HepG2 (cell line): ENCODE data around the gene NRG2. TPM values are rescaled to one million over a fixed set of nuclear protein-coding genes. Genes with fewer than 3 reads are reported as not detected.

Source experiments
- ATAC-seq: fragments of 200-7000 bp; cut with Tn5 transposase; 3 replicates; pipeline ENCODE4 v1.9.1; 2020; ENCODE audit warnings: mild to moderate bottlenecking, moderate library complexity
- BruUV-seq: library from RNA; stranded (reverse); fragments of 400-500 nt; replicated peaks from 2 replicates; lab custom pipeline; 2021; lab: Mats Ljungman, UMichigan
- CTCF ChIA-PET: fragments of 300-600 bp; formaldehyde crosslinking; extraction: SDS; loops from one replicate; lab custom pipeline; 2021; ENCODE audit warnings: low total read pairs, inconsistent platforms, low intra/inter-chr PET ratio; lab: Yijun Ruan, JAX
- POLR2A ChIA-PET: fragments of 350-600 bp; sonication (Branson Sonifier 250); formaldehyde crosslinking; loops from one replicate; lab custom pipeline; 2020; ENCODE audit warnings: antibody characterized with exemption, inconsistent platforms; lab: Yijun Ruan, JAX
- DNase-seq: peaks from one replicate; pipeline ENCODE4 v3.0.0-alpha.2; 2015; ENCODE audit warnings: low spot score
- FAIRE-seq: peaks from 3 replicates; lab custom pipeline; 2011; peaks lifted over from hg19 to GRCh38; lab: Jason Lieb, UNC
- H2AFZ ChIP-seq: one replicate; pipeline ENCODE4 v1.6.1; 2011; ENCODE audit warnings: low read length, inconsistent platforms
- H3K27ac ChIP-seq: fragments of 300-600 bp; 3 replicates; pipeline ENCODE4 v1.8.0; 2011; ENCODE audit warnings: mixed run types, mild to moderate bottlenecking, mixed read lengths, low read length, inconsistent platforms; ENCODE audit not compliant: insufficient read depth; ENCODE audit errors: extremely low read length
- H3K27me3 ChIP-seq, 2 experiments: fragments of 200-600 bp in 1 of 2; 2 replicates in 1 of 2; 3 replicates in 1 of 2; pipeline versions ENCODE4 v1.6.0 to v1.8.0; 2011; ENCODE audit warnings: low read length in 2 of 2, mild to moderate bottlenecking in 2 of 2, moderate library complexity in 2 of 2, inconsistent platforms in 1 of 2; ENCODE audit not compliant: insufficient read depth in 2 of 2, control insufficient read depth in 1 of 2
- H3K36me3 ChIP-seq, 2 experiments: fragments of 200-600 bp in 1 of 2; replicated peaks in 1 of 2; 2 replicates in 1 of 2; 3 replicates in 1 of 2; pipeline versions ENCODE4 v1.5.1 to v1.8.0; 2011; ENCODE audit warnings: low read length in 2 of 2, inconsistent platforms in 1 of 2; ENCODE audit not compliant: insufficient read depth in 2 of 2, control insufficient read depth in 1 of 2
- H3K4me1 ChIP-seq: 2 replicates; pipeline ENCODE4 v1.5.1; 2012; ENCODE audit warnings: low read length, inconsistent platforms; ENCODE audit not compliant: insufficient read depth
- H3K4me2 ChIP-seq: 2 replicates; pipeline ENCODE4 v1.6.0; 2011; ENCODE audit warnings: low read depth, low read length, inconsistent platforms
- H3K4me3 ChIP-seq, 3 experiments: fragments of 200-600 bp in 1 of 3; sonication (generic), shearing (Covaris generic) in 1 of 3; replicated peaks in 1 of 3; 2 replicates each; pipeline ENCODE4 v1.5.1; 2011 to 2016; ENCODE audit warnings: low read length in 3 of 3, inconsistent platforms in 2 of 3, low read depth in 2 of 3, mild to moderate bottlenecking in 2 of 3, control low read depth in 1 of 3, mixed read lengths in 1 of 3; ENCODE audit not compliant: insufficient read depth in 1 of 3
- H3K79me2 ChIP-seq: one replicate; pipeline ENCODE4 v1.6.1; 2011; ENCODE audit warnings: low read length, inconsistent platforms; ENCODE audit not compliant: insufficient read depth
- H3K9ac ChIP-seq: 2 replicates; pipeline ENCODE4 v1.6.0; 2011; ENCODE audit warnings: mild to moderate bottlenecking, low read depth, low read length, inconsistent platforms; ENCODE audit not compliant: insufficient read depth
- H3K9me3 ChIP-seq: 2 replicates; pipeline ENCODE4 v1.5.1; 2012; ENCODE audit warnings: mild to moderate bottlenecking, low read length
- H4K20me1 ChIP-seq: 2 replicates; pipeline ENCODE4 v1.6.0; 2011; ENCODE audit warnings: inconsistent platforms, mild to moderate bottlenecking, low read length, moderate library complexity; ENCODE audit not compliant: insufficient read depth
- FOSL1 ChIP-seq: sonication (generic); formaldehyde crosslinking; IDR thresholded peaks from 2 replicates; pipeline ENCODE4 v1.9.0; 2021; ENCODE audit warnings: missing genetic modification reagents, borderline replicate concordance
- MIER2 ChIP-seq: IDR thresholded peaks from 2 replicates; pipeline ENCODE4 v1.6.1; 2016; ENCODE audit warnings: missing biosample characterization, missing genetic modification reagents
- MLLT10 ChIP-seq: sonication (generic); formaldehyde crosslinking; IDR thresholded peaks from 2 replicates; pipeline ENCODE4 v1.4.0; 2020; ENCODE audit warnings: missing genetic modification reagents
- NR1H2 ChIP-seq: sonication (generic); formaldehyde crosslinking; IDR thresholded peaks from 2 replicates; pipeline ENCODE4 v1.8.1; 2022; ENCODE audit warnings: low read depth, missing genetic modification reagents, borderline replicate concordance
- TBX3 ChIP-seq: fragments of 450-650 bp; IDR thresholded peaks from 2 replicates; pipeline ENCODE4 v1.6.1; 2017; ENCODE audit warnings: antibody characterized with exemption, mild to moderate bottlenecking, inconsistent platforms, borderline replicate concordance
- TEAD2 ChIP-seq: sonication (generic); formaldehyde crosslinking; IDR thresholded peaks from 2 replicates; pipeline ENCODE4 v1.9.0; 2021; ENCODE audit warnings: missing genetic modification reagents
- TGIF2 ChIP-seq: IDR thresholded peaks from 2 replicates; pipeline ENCODE4 v1.6.1; 2016; ENCODE audit warnings: control low read depth, missing compliant biosample characterization
- TP53 ChIP-seq: sonication (generic); formaldehyde crosslinking; conservative IDR thresholded peaks from 2 replicates; pipeline ENCODE4 v1.4.0; 2020; ENCODE audit warnings: missing genetic modification reagents
- ZBTB38 ChIP-seq: sonication (generic); formaldehyde crosslinking; IDR thresholded peaks from 2 replicates; pipeline ENCODE4 v1.5.1; 2020; ENCODE audit warnings: mild to moderate bottlenecking, missing genetic modification reagents
- ZNF350 ChIP-seq: sonication (generic); formaldehyde crosslinking; IDR thresholded peaks from 2 replicates; pipeline ENCODE4 v1.4.0; 2020; ENCODE audit warnings: mild to moderate bottlenecking, low read depth, missing genetic modification reagents, borderline replicate concordance
- ZNF446 ChIP-seq: sonication (generic); formaldehyde crosslinking; IDR thresholded peaks from 2 replicates; pipeline ENCODE4 v1.5.0; 2020; ENCODE audit warnings: mild to moderate bottlenecking, missing genetic modification reagents
- ZNF567 ChIP-seq: sonication (generic); formaldehyde crosslinking; IDR thresholded peaks from 2 replicates; pipeline ENCODE4 v1.8.1; 2023; ENCODE audit warnings: mild to moderate bottlenecking, missing genetic modification reagents, borderline replicate concordance
- ZNF644 ChIP-seq: IDR thresholded peaks from 2 replicates; pipeline ENCODE4 v1.6.1; 2016; ENCODE audit warnings: low read depth
- ZNF720 ChIP-seq: sonication (generic); formaldehyde crosslinking; IDR thresholded peaks from 2 replicates; pipeline ENCODE4 v1.4.0; 2020; ENCODE audit warnings: missing genetic modification reagents
- ZNF724P ChIP-seq: sonication (generic); formaldehyde crosslinking; IDR thresholded peaks from 2 replicates; pipeline ENCODE4 v1.8.0; 2022; ENCODE audit warnings: missing genetic modification reagents, borderline replicate concordance
- WGBS: methylation state at CpG from one replicate; pipeline ENCODE4 v1.1.6; 2017; ENCODE audit warnings: low lambda C conversion rate; 5-methylcytosine and 5-hydroxymethylcytosine counted together
- in situ Hi-C: cut with HindIII; loops from 2 replicates; pipeline ENCODE4 v1.10.0; 2017; ENCODE audit warnings: low pct_unique_long_range_greater_than_20kb; ENCODE audit not compliant: extremely low pct_ligation_motif_present
- intact Hi-C: fragments of 100-400 bp; cut with micrococcal nuclease; formaldehyde crosslinking; loops from one replicate; pipeline ENCODE4 v1.10.0; 2022; ENCODE audit not compliant: unreplicated experiment
- polyA plus RNA-seq, 8 experiments: library from polyadenylated mRNA; depleted of rRNA in 3 of 8; stranded (reverse) in 7 of 8; unstranded in 1 of 8; fragments of >200 nt; fragmentation: Illumina TruSeq in 4 of 8; extraction: Trizol in 4 of 8; gene quantifications; 2 replicates each; pipeline versions ENCODE4 v1.2.1 to v1.2.3, GENCODE V29; 2011 to 2016; ENCODE audit warnings: low read depth in 4 of 8, missing spikeins in 1 of 8, mixed read lengths in 1 of 8; ENCODE audit not compliant: insufficient read depth in 1 of 8
- total RNA-seq, 5 experiments: library from RNA; depleted of rRNA; stranded (reverse); fragments of >200 nt; fragmentation: Illumina TruSeq; extraction: Trizol; gene quantifications; 2 replicates each; pipeline ENCODE4 v1.2.3, GENCODE V29; 2016; ENCODE audit warnings: low read depth in 1 of 5
- TF ChIP-seq, protein P1 (sequence below): sonication (generic); formaldehyde crosslinking; IDR thresholded peaks from 2 replicates; pipeline ENCODE4 v1.9.0; 2022; ENCODE audit warnings: missing genetic modification reagents, mild to moderate bottlenecking, borderline replicate concordance
- TF ChIP-seq, protein P2 (sequence below): sonication (generic); formaldehyde crosslinking; IDR thresholded peaks from 2 replicates; pipeline ENCODE4 v1.5.0; 2020; ENCODE audit warnings: mild to moderate bottlenecking, missing genetic modification reagents
- TF ChIP-seq, protein P3 (sequence below): fragments of 450-650 bp; IDR thresholded peaks from 2 replicates; pipeline ENCODE4 v1.6.1; 2017; ENCODE audit warnings: mild to moderate bottlenecking
- TF ChIP-seq, protein P4 (sequence below): sonication (generic); formaldehyde crosslinking; IDR thresholded peaks from 2 replicates; pipeline ENCODE4 v1.8.1; 2023; ENCODE audit warnings: missing genetic modification reagents, inconsistent platforms, borderline replicate concordance

The NRG2 gene
- total and polyA plus RNA-seq, 2 of the 13 experiments (the other 11 are each of a cell fraction or from before 2014, with no cell fraction given): not detected

DNA sequence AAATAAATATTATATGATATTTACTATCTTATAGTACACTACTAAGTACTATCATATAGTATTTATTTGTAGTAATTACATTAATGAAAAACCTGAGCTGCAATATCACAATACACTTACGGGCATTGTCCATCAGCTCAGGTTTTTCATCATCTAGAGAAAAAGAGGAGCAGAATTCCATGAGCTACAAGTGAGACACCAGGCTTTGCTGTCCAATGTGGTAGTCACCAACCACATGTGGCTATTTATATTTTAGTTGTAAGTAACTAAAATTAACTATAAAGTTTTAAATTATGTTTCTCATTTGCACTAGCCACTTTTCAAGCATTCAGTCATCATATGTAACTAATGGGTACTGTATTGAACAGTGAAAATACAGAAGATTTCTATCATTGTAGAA is 13.8 kb upstream of the NRG2 start (continued):
- TF ChIP-seq ZNF567 (no peak), ZBTB38 (CRISPR knock-in tag) (no peak), ZNF446 (CRISPR knock-in tag) (no peak)
- TF ChIP-seq, protein P1, sequence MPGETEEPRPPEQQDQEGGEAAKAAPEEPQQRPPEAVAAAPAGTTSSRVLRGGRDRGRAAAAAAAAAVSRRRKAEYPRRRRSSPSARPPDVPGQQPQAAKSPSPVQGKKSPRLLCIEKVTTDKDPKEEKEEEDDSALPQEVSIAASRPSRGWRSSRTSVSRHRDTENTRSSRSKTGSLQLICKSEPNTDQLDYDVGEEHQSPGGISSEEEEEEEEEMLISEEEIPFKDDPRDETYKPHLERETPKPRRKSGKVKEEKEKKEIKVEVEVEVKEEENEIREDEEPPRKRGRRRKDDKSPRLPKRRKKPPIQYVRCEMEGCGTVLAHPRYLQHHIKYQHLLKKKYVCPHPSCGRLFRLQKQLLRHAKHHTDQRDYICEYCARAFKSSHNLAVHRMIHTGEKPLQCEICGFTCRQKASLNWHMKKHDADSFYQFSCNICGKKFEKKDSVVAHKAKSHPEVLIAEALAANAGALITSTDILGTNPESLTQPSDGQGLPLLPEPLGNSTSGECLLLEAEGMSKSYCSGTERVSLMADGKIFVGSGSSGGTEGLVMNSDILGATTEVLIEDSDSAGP (CRISPR knock-in tag): no peak
- TF ChIP-seq, all 625 proteins: peak for 0

DNA sequence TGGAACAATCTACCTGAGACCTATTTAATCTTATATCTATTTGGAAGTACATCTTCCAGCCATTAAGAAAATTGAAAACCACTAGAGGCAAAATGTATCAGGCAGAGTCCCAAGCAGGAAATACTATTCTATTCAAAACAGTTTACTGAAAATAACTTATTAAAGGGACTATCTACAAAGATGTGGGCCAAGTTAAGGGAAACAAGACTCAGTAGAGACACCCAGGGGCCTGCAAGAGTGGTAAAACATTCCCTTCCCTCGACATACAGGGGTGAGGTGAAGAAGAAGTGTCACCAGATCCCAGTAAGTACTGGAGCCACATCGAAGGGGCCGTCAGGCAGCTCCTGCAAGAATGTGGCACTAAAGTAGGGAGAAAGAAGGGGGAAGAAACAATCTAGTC is 12.1 kb upstream of the NRG2 start:
- Histone ChIP-seq H2AFZ (no peak overlapping the region), H3K9ac (no peak overlapping the region), H3K27me3 (peaks cover 1 to 39% of the 10 kb centered on the region in 2 experiments; a peak in 3 of 5 replicates), H3K4me1 (peaks cover 1% of the 10 kb centered on the region; the same call in 1 of the 2 replicates), H4K20me1 (no peaks in the 10 kb centered on the region), H3K79me2 (no peaks in the 10 kb centered on the region), H3K36me3 (no peaks in the 10 kb centered on the region), H3K4me2 (no peak overlapping the region), H3K4me3 (no peak overlapping the region), H3K9me3 (no peaks in the 10 kb centered on the region), H3K27ac (no peak overlapping the region)
- ATAC-seq (no peak), FAIRE-seq (no peak), DNase-seq (no peak)
- BruUV-seq: no TSS peak
- 0% methylated on average over 3 of the region's 3 CpGs for WGBS
- ChIA-PET CTCF (no interaction called here), POLR2A (no interaction called here)
- in situ Hi-C loops (no loop called here), intact Hi-C loops (no loop called here)
- TF ChIP-seq ZNF720 (CRISPR knock-in tag) (no peak), NR1H2 (no peak), TP53 (no peak), ZNF724P (CRISPR knock-in tag) (no peak), MLLT10 (no peak), TEAD2 (no peak), ZNF644 (no peak), FOSL1 (no peak), MIER2 (no peak), TGIF2 (CRISPR knock-in tag) (no peak), TBX3 (no peak), ZNF350 (CRISPR knock-in tag) (no peak)
- TF ChIP-seq, protein P2, sequence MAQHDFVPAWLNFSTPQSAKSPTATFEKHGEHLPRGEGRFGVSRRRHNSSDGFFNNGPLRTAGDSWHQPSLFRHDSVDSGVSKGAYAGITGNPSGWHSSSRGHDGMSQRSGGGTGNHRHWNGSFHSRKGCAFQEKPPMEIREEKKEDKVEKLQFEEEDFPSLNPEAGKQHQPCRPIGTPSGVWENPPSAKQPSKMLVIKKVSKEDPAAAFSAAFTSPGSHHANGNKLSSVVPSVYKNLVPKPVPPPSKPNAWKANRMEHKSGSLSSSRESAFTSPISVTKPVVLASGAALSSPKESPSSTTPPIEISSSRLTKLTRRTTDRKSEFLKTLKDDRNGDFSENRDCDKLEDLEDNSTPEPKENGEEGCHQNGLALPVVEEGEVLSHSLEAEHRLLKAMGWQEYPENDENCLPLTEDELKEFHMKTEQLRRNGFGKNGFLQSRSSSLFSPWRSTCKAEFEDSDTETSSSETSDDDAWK (CRISPR knock-in tag): no peak
- TF ChIP-seq, protein P3, sequence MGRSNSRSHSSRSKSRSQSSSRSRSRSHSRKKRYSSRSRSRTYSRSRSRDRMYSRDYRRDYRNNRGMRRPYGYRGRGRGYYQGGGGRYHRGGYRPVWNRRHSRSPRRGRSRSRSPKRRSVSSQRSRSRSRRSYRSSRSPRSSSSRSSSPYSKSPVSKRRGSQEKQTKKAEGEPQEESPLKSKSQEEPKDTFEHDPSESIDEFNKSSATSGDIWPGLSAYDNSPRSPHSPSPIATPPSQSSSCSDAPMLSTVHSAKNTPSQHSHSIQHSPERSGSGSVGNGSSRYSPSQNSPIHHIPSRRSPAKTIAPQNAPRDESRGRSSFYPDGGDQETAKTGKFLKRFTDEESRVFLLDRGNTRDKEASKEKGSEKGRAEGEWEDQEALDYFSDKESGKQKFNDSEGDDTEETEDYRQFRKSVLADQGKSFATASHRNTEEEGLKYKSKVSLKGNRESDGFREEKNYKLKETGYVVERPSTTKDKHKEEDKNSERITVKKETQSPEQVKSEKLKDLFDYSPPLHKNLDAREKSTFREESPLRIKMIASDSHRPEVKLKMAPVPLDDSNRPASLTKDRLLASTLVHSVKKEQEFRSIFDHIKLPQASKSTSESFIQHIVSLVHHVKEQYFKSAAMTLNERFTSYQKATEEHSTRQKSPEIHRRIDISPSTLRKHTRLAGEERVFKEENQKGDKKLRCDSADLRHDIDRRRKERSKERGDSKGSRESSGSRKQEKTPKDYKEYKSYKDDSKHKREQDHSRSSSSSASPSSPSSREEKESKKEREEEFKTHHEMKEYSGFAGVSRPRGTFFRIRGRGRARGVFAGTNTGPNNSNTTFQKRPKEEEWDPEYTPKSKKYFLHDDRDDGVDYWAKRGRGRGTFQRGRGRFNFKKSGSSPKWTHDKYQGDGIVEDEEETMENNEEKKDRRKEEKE: no peak
- TF ChIP-seq, protein P4, sequence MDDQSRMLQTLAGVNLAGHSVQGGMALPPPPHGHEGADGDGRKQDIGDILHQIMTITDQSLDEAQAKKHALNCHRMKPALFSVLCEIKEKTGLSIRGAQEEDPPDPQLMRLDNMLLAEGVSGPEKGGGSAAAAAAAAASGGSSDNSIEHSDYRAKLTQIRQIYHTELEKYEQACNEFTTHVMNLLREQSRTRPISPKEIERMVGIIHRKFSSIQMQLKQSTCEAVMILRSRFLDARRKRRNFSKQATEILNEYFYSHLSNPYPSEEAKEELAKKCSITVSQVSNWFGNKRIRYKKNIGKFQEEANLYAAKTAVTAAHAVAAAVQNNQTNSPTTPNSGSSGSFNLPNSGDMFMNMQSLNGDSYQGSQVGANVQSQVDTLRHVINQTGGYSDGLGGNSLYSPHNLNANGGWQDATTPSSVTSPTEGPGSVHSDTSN (CRISPR knock-in tag): no peak
